ENCODE measurements around the gene NBEA. TPM values are rescaled to one million over a fixed set of nuclear protein-coding genes. Genes with fewer than 3 reads are reported as not detected.
"Not testable (repeated sequence)": the region's sequence is repeated elsewhere in the genome, so short reads cannot be mapped to it uniquely, and the experiment has no call there.

NBEA gene
- polyA plus RNA-seq, 6 donors from 2014 or later = 1.1 to 2.3 (median 1.5) TPM

DNA sequence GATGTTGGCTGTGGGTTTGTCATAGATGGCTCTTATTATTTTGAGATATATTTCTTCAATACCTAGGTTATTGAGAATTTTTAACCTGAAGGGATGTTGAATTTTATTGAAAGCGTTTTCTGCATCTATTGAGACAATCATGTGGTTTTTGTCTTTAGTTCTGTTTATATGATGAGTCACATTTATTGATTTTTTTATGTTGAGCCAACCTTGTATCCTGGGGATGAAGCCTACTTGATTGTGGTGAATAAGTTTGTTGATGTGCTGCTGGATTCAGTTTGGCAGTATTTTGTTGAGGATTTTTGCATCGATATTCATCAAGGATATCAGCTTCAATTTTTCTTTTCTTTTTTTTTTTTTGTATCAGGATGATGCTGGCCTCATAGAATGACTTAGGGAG, 29.4 kb downstream of the NBEA start:
- no peak overlapping the region for H3K27ac Mint-ChIP-seq
- H3K9me3 Mint-ChIP-seq = peaks cover 5 to 31% (median 19%) of the 10 kb centered on the region in 7 donors
- H3K36me3 Mint-ChIP-seq = peaks cover 5 to 17% of the 10 kb centered on the region in 2 donors

DNA sequence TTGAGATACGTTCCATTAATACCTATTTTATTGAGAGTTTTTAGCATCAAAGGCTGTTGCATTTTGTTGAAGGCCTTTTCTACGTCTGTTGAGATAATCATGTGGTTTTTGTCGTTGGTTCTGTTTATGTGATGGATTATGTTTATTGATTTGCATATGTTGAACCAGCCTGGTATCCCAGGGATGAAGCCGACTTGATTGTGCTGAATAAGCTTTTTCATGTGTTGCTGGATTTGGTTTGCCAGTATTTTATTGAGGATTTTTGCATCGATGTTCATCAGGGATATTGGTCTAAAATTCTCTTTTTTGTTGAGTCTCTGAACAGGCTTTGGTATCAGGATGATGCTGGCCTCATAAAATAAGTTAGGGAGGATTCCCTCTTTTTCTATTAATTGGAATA, 43.1 kb downstream of the NBEA start:
- DNase-seq; ATAC-seq (ENCODE audit: low read depth in 2 of 2); H3K4me3 Mint-ChIP-seq; H3K4me1 Mint-ChIP-seq; H3K27me3 Mint-ChIP-seq; H3K27ac Mint-ChIP-seq: not testable (repeated sequence)
- Mint-ChIP-seq H3K9me3 (peaks cover 6 to 57% (median 46%) of the 10 kb centered on the region in 7 donors), H3K36me3 (peaks cover 20 to 25% of the 10 kb centered on the region in 2 donors)

More for the DNA sequence above, 29.4 kb downstream of the NBEA start:
- ATAC-seq (ENCODE audit: low read depth in 2 of 2) = no peak
- no peak for DNase-seq
- no peak overlapping the region for H3K4me3 Mint-ChIP-seq
- H3K4me1 Mint-ChIP-seq = no peaks in the 10 kb centered on the region
- no peaks in the 10 kb centered on the region for H3K27me3 Mint-ChIP-seq

DNA sequence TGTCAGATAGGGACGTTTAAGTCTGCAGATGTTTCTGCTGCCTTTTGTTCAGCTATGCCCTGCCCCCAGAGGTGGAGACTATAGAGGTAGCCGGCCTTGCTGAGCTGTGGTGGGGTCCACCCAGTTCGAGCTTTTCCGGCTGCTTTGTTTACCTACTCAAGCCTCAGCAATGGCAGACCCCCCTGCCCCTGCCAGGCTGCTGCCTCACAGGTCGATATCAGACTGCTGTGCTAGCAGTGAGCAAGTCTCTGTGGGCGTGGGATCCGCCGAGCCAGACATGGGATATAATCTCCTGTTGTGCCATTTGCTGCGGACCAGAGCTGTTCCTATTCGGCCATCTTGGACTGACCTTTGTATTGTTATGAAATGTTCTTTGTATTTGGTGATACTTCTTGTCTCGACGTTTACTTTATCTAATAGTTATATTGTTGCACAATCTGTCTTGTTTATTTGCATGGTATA, 46.3 kb downstream of the NBEA start:
- Mint-ChIP-seq H3K36me3 (peaks cover 35 to 43% of the 10 kb centered on the region in 2 donors), H3K9me3 (peaks cover 18 to 74% (median 72%) of the 10 kb centered on the region in 7 donors), H3K27ac (no peak overlapping the region), H3K4me1 (peaks cover 0 to 13% (median 3%) of the 10 kb centered on the region in 3 donors), H3K27me3 (no peaks in the 10 kb centered on the region), H3K4me3 (peak overlapping the region in 1 of 8 donors; percentile 47)
- DNase-seq = no peak
- ATAC-seq (ENCODE audit: low read depth in 2 of 2) = no peak

DNA sequence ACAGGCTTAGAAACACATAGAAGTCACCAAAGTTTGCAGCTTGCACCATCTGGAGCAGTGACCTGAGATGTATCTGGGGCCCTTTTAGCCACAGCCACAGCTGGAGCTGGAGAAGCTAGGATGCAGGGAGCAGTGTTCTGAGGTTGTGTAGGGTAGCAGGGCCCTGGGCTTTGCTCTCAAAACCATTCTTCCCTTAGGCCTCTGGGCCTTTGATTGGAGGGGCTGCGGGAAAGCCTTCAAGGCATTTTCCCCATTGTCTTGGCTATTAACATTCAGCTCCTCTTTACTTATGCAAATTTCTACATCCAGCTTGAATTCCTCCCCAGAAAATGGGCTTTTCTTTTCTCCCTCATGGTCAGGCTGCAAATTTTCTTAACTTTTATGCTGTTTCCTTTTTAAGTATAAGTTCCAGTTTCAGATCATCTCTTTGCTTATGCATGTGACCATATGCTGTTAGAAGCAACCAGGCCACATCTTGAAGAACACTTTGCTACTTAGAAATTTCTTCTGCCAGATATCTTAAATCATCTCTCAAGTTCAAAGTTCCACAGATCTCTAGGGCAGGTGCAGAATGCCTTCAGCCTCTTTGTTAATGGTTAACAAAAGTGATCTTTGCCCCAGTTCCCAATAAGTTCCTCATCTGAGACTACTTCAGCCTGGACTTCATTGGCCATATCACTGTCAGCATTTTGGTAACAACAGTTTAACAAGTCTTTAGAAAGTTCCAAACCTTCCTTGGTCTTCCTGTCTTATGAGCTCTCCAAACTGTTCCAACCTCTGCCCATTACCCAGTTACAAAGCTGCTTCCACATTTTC, 48.5 kb downstream of the NBEA start:
- Mint-ChIP-seq H3K4me3 (no peak overlapping the region), H3K9me3 (peaks cover 18 to 73% (median 56%) of the 10 kb centered on the region in 7 donors), H3K27me3 (no peaks in the 10 kb centered on the region), H3K36me3 (peaks cover 34 to 44% of the 10 kb centered on the region in 2 donors), H3K4me1 (peaks cover 0 to 12% (median 3%) of the 10 kb centered on the region in 3 donors), H3K27ac (peak overlapping the region in 1 of 6 donors; percentile 51)
- no peak for DNase-seq
- no peak for ATAC-seq (ENCODE audit: low read depth in 2 of 2)

DNA sequence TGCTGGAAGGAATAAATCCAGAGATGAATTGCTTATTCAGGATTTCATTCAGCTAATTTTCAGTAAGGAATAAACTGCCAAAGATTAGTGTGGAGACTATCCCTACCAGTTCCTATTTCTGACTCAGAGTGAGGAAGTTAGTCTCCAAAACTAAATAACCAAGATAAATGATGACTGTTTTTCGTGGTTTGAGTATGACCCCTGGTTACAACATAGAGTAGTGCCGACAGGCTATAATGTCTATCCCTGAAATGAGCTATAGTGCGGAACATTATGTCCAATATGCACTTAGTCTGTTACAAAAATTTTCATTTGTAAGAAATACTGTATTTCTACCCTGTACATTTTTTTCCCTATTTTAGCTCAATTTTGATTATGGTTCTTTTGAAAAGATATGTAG, 51.4 kb downstream of the NBEA start:
- H3K36me3 Mint-ChIP-seq = peaks cover 34 to 38% of the 10 kb centered on the region in 2 donors
- H3K4me3 Mint-ChIP-seq = no peak overlapping the region
- H3K27me3 Mint-ChIP-seq = no peaks in the 10 kb centered on the region
- no peak for ATAC-seq (ENCODE audit: low read depth in 2 of 2)
- no peak for DNase-seq
- H3K9me3 Mint-ChIP-seq = peaks cover 15 to 55% (median 41%) of the 10 kb centered on the region in 7 donors
- peaks cover 0 to 6% (median 3%) of the 10 kb centered on the region in 3 donors for H3K4me1 Mint-ChIP-seq
- H3K27ac Mint-ChIP-seq = no peak overlapping the region

DNA sequence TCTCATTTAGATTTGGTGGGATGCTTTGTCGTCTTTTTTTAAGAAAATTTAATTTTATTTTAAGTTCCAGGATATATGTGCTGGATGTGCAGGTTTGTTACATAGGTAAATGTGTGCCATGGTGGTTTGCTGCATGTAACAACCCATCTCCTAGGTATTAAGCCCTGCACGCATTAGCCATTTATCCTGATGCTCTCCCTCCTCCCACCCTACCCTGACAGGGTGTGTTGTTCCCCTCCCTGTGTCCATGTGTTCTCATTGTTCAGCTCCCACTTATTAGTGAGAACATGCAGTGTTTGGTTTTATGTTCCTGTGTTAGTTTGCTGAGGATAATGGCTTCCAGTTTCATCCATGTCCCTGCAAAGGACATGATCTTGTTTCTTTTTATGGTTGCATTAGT, 61.7 kb downstream of the NBEA start:
- ATAC-seq (ENCODE audit: low read depth in 2 of 2); H3K36me3 Mint-ChIP-seq: not testable (repeated sequence)

DNA sequence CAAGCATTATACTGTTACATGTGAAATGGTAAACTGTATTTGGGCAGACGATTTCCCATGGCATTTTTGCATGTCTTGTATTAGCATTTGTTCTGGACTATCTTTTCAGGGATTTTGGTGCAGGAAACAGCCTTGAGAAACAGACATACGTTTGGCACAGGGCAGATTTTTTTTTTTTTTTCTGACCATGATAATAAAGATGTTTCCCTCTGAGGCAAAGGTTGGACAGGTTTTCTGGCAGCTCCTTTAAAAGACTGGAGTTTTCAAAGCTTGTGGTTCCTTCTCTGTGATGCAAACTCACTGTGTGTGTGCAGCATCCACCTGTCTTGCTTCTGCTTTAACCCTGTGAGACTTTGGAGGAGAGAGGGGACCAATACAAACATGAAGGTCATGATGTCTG, 63.0 kb downstream of the NBEA start:
- Mint-ChIP-seq H3K4me3 (no peak overlapping the region), H3K9me3 (peaks cover 5 to 30% (median 10%) of the 10 kb centered on the region in 7 donors), H3K4me1 (peaks cover 9 to 16% (median 9%) of the 10 kb centered on the region in 3 donors), H3K36me3 (peaks cover 19 to 20% of the 10 kb centered on the region in 2 donors), H3K27me3 (no peaks in the 10 kb centered on the region), H3K27ac (no peak overlapping the region)
- DNase-seq (no peak), ATAC-seq (ENCODE audit: low read depth in 2 of 2) (no peak)

More for the DNA sequence above, 61.7 kb downstream of the NBEA start:
- peaks cover 5 to 32% (median 9%) of the 10 kb centered on the region in 7 donors for H3K9me3 Mint-ChIP-seq
- not testable (repeated sequence) for H3K27ac Mint-ChIP-seq, H3K4me1 Mint-ChIP-seq, H3K4me3 Mint-ChIP-seq, H3K27me3 Mint-ChIP-seq, DNase-seq

DNA sequence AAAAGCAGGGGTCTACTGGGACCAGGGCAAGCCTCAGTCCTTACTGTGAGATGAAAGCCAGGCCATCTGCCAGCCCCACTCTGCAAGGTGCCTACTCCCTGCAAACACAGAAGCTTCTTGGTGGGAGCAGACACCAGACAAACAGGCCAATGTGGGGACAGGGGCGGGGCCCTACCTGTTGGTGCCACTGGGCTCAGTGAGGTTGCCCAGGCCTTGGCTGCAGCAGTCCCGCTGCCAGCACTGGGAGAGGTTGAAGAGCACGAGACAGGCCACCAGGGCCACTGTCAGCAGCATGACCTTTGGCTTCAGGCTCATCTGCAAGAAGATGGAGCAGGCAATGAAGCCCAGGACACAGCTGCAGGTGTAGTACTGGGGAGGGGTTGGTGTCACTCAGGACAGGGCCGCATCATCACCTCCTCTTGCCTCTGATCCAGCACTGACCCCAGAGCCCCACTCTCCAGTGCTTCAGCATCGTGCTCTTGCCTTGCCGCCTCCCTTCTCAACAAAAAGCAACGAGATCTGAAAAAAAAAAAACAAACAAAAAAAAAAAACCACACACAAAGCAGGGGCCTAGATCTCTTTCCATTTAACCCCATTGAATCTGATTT, 72.6 kb downstream of the NBEA start:
- Mint-ChIP-seq H3K27ac (peak overlapping the region in 1 of 6 donors; percentile 9), H3K4me1 (peaks cover 5 to 17% (median 13%) of the 10 kb centered on the region in 3 donors), H3K4me3 (no peak overlapping the region), H3K27me3 (no peaks in the 10 kb centered on the region), H3K9me3 (peaks cover 0 to 5% (median 0%) of the 10 kb centered on the region in 7 donors), H3K36me3 (peaks cover 4 to 7% of the 10 kb centered on the region in 2 donors)
- ATAC-seq (ENCODE audit: low read depth in 2 of 2) (no peak), DNase-seq (no peak)

DNA sequence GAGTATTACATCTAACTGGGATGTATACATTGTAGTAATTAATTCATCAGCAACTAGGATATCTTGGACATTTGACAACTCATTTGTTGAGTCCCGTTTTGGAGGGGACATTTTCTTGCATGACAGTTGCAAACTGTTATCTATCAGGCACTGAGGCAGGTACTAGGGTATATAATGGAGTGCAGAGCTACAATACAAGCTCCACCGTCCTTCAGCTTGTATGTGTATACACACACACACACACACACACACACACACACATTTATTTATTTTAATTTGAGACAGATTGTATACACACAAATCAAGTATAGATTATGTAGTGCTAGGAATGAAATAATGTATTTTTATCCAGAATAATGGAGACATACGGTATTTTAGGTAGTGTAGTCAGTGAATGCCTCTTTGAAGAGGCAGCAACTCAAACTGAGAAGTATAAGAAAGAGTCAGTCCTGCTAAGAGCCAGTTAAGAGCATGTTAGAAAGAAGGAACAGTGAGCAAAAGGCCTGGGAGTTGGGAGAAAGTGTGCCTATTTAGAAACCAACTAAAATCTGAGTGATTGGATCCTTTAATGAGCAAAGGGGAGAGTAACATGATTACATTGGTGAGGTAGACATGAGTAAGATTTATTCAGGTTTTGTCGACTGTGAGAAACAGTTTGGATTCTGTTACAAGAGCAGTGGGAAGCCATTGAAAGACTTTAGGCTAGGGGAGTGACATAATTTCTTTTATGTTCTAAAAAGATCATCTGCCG, 74.5 kb downstream of the NBEA start:
- ATAC-seq (ENCODE audit: low read depth in 2 of 2) (no peak), DNase-seq (no peak)
- Mint-ChIP-seq H3K27ac (peak overlapping the region in 3 of 6 donors; percentile 12 to 40 (median 13)), H3K9me3 (peaks cover 0 to 13% (median 6%) of the 10 kb centered on the region in 7 donors), H3K4me1 (peaks cover 5 to 13% (median 9%) of the 10 kb centered on the region in 3 donors), H3K36me3 (peaks cover 0 to 5% of the 10 kb centered on the region in 2 donors), H3K27me3 (no peaks in the 10 kb centered on the region), H3K4me3 (no peak overlapping the region)

DNA sequence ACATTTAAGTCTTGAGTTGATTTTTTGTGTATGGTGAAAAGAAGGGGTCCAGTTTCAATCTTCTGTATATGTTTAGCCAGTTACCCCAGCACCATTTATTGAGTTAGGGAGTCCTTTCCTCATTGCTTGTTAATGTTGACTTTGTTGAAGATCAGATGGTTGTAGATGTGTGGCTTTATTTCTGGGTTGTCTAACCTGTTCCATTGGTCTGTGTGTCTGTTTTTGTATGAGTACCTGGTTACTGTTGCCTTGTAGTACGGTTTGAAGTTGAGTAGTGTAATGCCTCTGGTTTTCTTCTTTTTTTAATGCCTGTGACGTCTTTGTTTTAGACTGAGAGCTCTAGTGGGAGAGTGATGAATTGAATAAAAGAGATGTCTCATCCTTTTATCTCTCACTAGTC, 83.2 kb downstream of the NBEA start:
- DNase-seq = no peak
- no peak for ATAC-seq (ENCODE audit: low read depth in 2 of 2)
- Mint-ChIP-seq H3K9me3 (peaks cover 16 to 84% (median 41%) of the 10 kb centered on the region in 7 donors), H3K4me3 (no peak overlapping the region), H3K4me1 (peaks cover 0 to 7% (median 5%) of the 10 kb centered on the region in 3 donors), H3K36me3 (peaks cover 18 to 35% of the 10 kb centered on the region in 2 donors), H3K27me3 (no peaks in the 10 kb centered on the region), H3K27ac (peak overlapping the region in 1 of 6 donors; percentile 61)

DNA sequence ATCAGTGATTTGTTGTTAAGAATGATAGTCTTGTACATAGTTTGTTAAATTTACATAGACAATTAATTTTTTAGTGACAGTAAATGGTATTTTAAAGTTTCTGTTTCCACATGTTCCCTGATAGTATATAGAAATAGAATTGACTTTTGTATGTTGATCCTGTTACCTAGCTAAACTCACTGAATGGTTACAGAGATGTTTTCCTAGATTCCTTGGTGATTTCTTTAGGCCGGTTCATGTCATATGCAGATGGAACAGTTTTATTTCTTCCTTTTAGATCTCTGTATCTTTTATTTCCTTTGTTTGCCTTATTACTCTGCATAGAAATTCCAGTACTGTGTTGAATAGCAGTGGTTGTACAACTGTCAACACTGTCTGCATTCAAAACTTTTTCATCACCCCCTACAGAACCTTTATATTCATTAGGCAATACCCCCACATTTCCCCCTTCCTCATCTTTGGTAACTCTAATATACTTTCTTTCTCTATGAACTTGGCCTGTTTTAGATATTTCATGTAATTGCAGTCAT, 86.3 kb downstream of the NBEA start:
- Mint-ChIP-seq H3K36me3 (peaks cover 20 to 51% of the 10 kb centered on the region in 2 donors), H3K4me1 (peaks cover 0 to 7% (median 5%) of the 10 kb centered on the region in 3 donors), H3K27ac (no peak overlapping the region), H3K27me3 (no peaks in the 10 kb centered on the region), H3K9me3 (peaks cover 16 to 89% (median 57%) of the 10 kb centered on the region in 7 donors), H3K4me3 (no peak overlapping the region)
- DNase-seq = no peak
- ATAC-seq (ENCODE audit: low read depth in 2 of 2) = no peak

DNA sequence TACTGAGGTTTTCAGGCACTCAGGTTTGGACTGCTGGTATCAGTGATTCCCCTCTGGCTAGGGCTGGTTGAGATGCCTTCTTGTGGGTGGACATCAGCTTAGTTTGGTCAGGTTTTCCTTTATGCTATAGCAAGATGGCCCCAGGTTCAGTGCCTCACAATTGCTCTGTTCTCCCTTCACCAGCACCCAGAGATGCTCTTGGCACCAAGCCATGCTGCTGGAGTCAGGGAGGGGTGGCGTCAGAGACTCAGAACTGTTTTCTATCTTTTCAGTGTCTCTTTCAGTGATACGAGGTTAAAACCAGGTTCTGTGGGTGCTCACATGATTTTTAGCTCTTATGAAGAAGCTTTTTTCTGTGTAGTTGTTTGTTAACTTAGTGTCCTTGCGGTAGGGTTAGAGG, 96.9 kb downstream of the NBEA start:
- DNase-seq = no peak
- H3K27me3 Mint-ChIP-seq = no peaks in the 10 kb centered on the region
- H3K4me1 Mint-ChIP-seq = peaks cover 0 to 2% (median 0%) of the 10 kb centered on the region in 3 donors
- H3K9me3 Mint-ChIP-seq = peaks cover 0 to 28% (median 20%) of the 10 kb centered on the region in 7 donors
- H3K36me3 Mint-ChIP-seq = peaks cover 10 to 13% of the 10 kb centered on the region in 2 donors
- no peak for ATAC-seq (ENCODE audit: low read depth in 2 of 2)
- H3K27ac Mint-ChIP-seq = peak overlapping the region in 1 of 6 donors; percentile 41
- no peak overlapping the region for H3K4me3 Mint-ChIP-seq

DNA sequence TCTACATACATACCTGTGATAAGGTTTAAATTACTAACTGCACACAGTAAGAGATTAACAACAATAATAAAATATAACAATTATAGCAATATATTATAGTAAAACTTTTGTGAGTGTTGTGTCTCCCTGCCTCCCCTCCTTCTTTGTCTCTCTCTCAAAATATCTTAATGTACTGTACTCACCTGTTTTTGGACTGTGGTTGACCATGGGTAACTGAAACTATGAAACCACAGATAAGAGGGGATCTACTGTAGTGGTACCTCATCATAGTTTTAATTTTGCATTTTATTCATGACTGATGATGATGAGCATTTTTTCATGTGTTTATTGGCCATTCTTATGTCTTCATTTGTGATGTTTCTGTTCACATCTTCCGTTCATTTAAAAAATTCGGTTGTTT, 104.5 kb downstream of the NBEA start:
- Mint-ChIP-seq H3K27ac (no peak overlapping the region), H3K4me3 (no peak overlapping the region), H3K9me3 (no peaks in the 10 kb centered on the region), H3K36me3 (peaks cover 0 to 28% of the 10 kb centered on the region in 2 donors), H3K4me1 (no peaks in the 10 kb centered on the region), H3K27me3 (no peaks in the 10 kb centered on the region)
- ATAC-seq (ENCODE audit: low read depth in 2 of 2) = no peak
- no peak for DNase-seq
